ENCODE measurements around the gene CSNK1G2. TPM values are rescaled to one million over a fixed set of nuclear protein-coding genes. Genes with fewer than 3 reads are reported as not detected.

The CSNK1G2 gene
- polyA plus RNA-seq, 1 donor from 2014 or later, result 110 TPM

GRCh38 chr19:2014731-2015607 lies 74.0 kb downstream of the CSNK1G2 start:
- peaks cover 21% of the 10 kb centered on the region for H3K79me2 ChIP-seq (replicated peaks; ENCODE audit: insufficient read depth, low read length)
- H4K20me1 ChIP-seq (ENCODE audit: insufficient read depth), result no peaks in the 10 kb centered on the region
- no peaks in the 10 kb centered on the region for H3K9me3 ChIP-seq (ENCODE audit: low read length)
- no peaks in the 10 kb centered on the region for H3K27me3 ChIP-seq (ENCODE audit: insufficient read depth, low read depth, low read length)
- H3K36me3 ChIP-seq (ENCODE audit: insufficient read depth, low read length), result no peaks in the 10 kb centered on the region
- H3F3A ChIP-seq (ENCODE audit: insufficient read depth, low read length, poor library complexity, severe bottlenecking), result no peaks in the 10 kb centered on the region
- peak overlapping the region; percentile 21 for H2AFZ ChIP-seq (ENCODE audit: low read depth, low read length)
- peak overlapping the region; percentile 56 for H3K27ac ChIP-seq (ENCODE audit: low read length)
- no peaks in the 10 kb centered on the region for H3K9me2 ChIP-seq (ENCODE audit: insufficient read depth, low read length)
- TF ChIP-seq TAF1 (IDR thresholded peaks at IDR 0.05; ENCODE audit: low read depth) (no peak), REST (IDR thresholded peaks at IDR 0.05; ENCODE audit: borderline replicate concordance) (no peak), POLR2AphosphoS5 (IDR thresholded peaks at IDR 0.05) (no peak), EP300 (conservative IDR thresholded peaks at IDR 0.05; ENCODE audit: poor library complexity, severe bottlenecking) (no peak), CTCF (IDR thresholded peaks at IDR 0.05; ENCODE audit: poor library complexity, severe bottlenecking) (no peak), EZH2 (IDR thresholded peaks at IDR 0.05; ENCODE audit: borderline replicate concordance, insufficient read depth, low read length, poor library complexity, severe bottlenecking) (no peak), SMC3 (conservative IDR thresholded peaks at IDR 0.05; ENCODE audit: poor library complexity) (no peak), MXI1 (conservative IDR thresholded peaks at IDR 0.05; ENCODE audit: poor library complexity, severe bottlenecking) (no peak), RAD21 (conservative IDR thresholded peaks at IDR 0.05) (no peak)
- H3K9ac ChIP-seq (ENCODE audit: low read length), result peak overlapping the region; percentile 80
- H3K4me3 ChIP-seq (ENCODE audit: low read length), result peak overlapping the region; percentile 71
- peak overlapping the region; percentile 62 for H3K4me2 ChIP-seq (ENCODE audit: low read length)

- Histone ChIP-seq H3K27ac (ENCODE audit: low read length) (peak within 1 kb of the TSS; percentile 56), H2AFZ (ENCODE audit: low read depth, low read length) (peak within 1 kb of the TSS; percentile 21)
- peak; percentile 69 for TF ChIP-seq POLR2AphosphoS5 (IDR thresholded peaks at IDR 0.05)
- no peak for TF ChIP-seq RAD21 (conservative IDR thresholded peaks at IDR 0.05)
Measured at GRCh38 chr19:2015608-2015950, 74.6 kb downstream of the CSNK1G2 start, which contains the start of gene BTBD2. Gene BTBD2 (minus strand): TSS chr19:2015714. CDS start chr19:2015703, 11 bp downstream.

More at GRCh38 chr19:2015608-2015950, 74.6 kb downstream of the CSNK1G2 start, which contains the start of gene BTBD2:
- no peaks in the 10 kb centered on the region for H3K9me3 ChIP-seq (ENCODE audit: low read length)
- H3K79me2 ChIP-seq (replicated peaks; ENCODE audit: insufficient read depth, low read length), result peaks cover 21% of the 10 kb centered on the region
- H4K20me1 ChIP-seq (ENCODE audit: insufficient read depth), result no peaks in the 10 kb centered on the region
- H3F3A ChIP-seq (ENCODE audit: insufficient read depth, low read length, poor library complexity, severe bottlenecking), result no peaks in the 10 kb centered on the region
- H3K4me3 ChIP-seq (ENCODE audit: low read length), result peak within 1 kb of the TSS; percentile 71
- H3K4me2 ChIP-seq (ENCODE audit: low read length), result peak within 1 kb of the TSS; percentile 62
- no peaks in the 10 kb centered on the region for H3K36me3 ChIP-seq (ENCODE audit: insufficient read depth, low read length)
- H3K27me3 ChIP-seq (ENCODE audit: insufficient read depth, low read depth, low read length), result no peaks in the 10 kb centered on the region
- no peaks in the 10 kb centered on the region for H3K9me2 ChIP-seq (ENCODE audit: insufficient read depth, low read length)
- H3K9ac ChIP-seq (ENCODE audit: low read length), result peak within 1 kb of the TSS; percentile 80

Measured in neural cell (in vitro differentiated cells).